HG02852 (cell line): ENCODE measurements around the gene RSL1D1.

Source experiments
- ATAC-seq: cut with Tn5 transposase; IDR thresholded peaks from one replicate; pipeline ENCODE4 v1.9.1; 2021; ENCODE audit warnings: mild to moderate bottlenecking, moderate library complexity; ENCODE audit not compliant: unreplicated experiment

RSL1D1 gene

GRCh38 chr16:11851294-11852091, at the start of gene RSL1D1:
Gene RSL1D1 (minus strand): TSS chr16:11851542. CDS start chr16:11851512, 30 bp downstream.
- peak; percentile 83 for ATAC-seq

- no peak for ATAC-seq
Observed at GRCh38 chr16:11901091-11901490, 49.7 kb upstream of the RSL1D1 start.

GRCh38 chr16:11896486-11897176, 45.3 kb upstream of the RSL1D1 start:
- no peak for ATAC-seq

GRCh38 chr16:11893571-11893970, 42.2 kb upstream of the RSL1D1 start:
- ATAC-seq, result no peak

GRCh38 chr16:11892761-11893160, 41.4 kb upstream of the RSL1D1 start:
- no peak for ATAC-seq

GRCh38 chr16:11890231-11890965, 39.1 kb upstream of the RSL1D1 start:
- ATAC-seq, result no peak

GRCh38 chr16:11886881-11887280, 35.5 kb upstream of the RSL1D1 start:
- no peak for ATAC-seq

GRCh38 chr16:11884035-11884434, 32.7 kb upstream of the RSL1D1 start:
- ATAC-seq, result no peak

- no peak for ATAC-seq
Observed at GRCh38 chr16:11880007-11880406, 28.7 kb upstream of the RSL1D1 start.

- no peak for ATAC-seq
Observed at GRCh38 chr16:11877374-11877773, 26.0 kb upstream of the RSL1D1 start.

GRCh38 chr16:11876306-11876705, 25.0 kb upstream of the RSL1D1 start:
- ATAC-seq, result no peak

- ATAC-seq, result no peak
Observed at GRCh38 chr16:11875721-11876120, 24.4 kb upstream of the RSL1D1 start.

GRCh38 chr16:11871193-11871592, 19.9 kb upstream of the RSL1D1 start:
- no peak for ATAC-seq

- no peak for ATAC-seq
Observed at GRCh38 chr16:11870399-11870798, 19.1 kb upstream of the RSL1D1 start.

- ATAC-seq, result no peak
Observed at GRCh38 chr16:11869353-11870228, 18.2 kb upstream of the RSL1D1 start.

GRCh38 chr16:11868412-11868980, 17.2 kb upstream of the RSL1D1 start:
- no peak for ATAC-seq

GRCh38 chr16:11862489-11862888, 11.1 kb upstream of the RSL1D1 start:
- no peak for ATAC-seq

- no peak for ATAC-seq
Observed at GRCh38 chr16:11857161-11857560, 5.8 kb upstream of the RSL1D1 start.

GRCh38 chr16:11852092-11852809, 909 bp upstream of the RSL1D1 start:
- ATAC-seq, result no peak

GRCh38 chr16:11848842-11849241, 2.5 kb downstream of the RSL1D1 start:
- no peak for ATAC-seq
